Nephron progenitor cell (in vitro differentiated cells): ENCODE measurements around the gene SLCO2A1.

Source experiments
- DNase-seq: peaks from one replicate; pipeline ENCODE4 v3.0.0; 2021
- H3K27ac Mint-ChIP-seq: 2 replicates; pipeline ENCODE4 v1.8.0; 2021; ENCODE audit warnings: mild to moderate bottlenecking, moderate library complexity, mixed read lengths
- H3K27me3 Mint-ChIP-seq: 2 replicates; pipeline ENCODE4 v1.8.0; 2021; ENCODE audit warnings: mild to moderate bottlenecking, low read depth, mixed read lengths; ENCODE audit not compliant: poor library complexity
- H3K36me3 Mint-ChIP-seq: 2 replicates; pipeline ENCODE4 v1.8.0; 2021; ENCODE audit warnings: low read depth, mixed read lengths
- H3K4me1 Mint-ChIP-seq: 2 replicates; pipeline ENCODE4 v1.8.0; 2021; ENCODE audit warnings: mixed read lengths
- H3K4me3 Mint-ChIP-seq: 2 replicates; pipeline ENCODE4 v1.8.0; 2021; ENCODE audit warnings: mild to moderate bottlenecking, moderate library complexity, mixed read lengths
- H3K9me3 Mint-ChIP-seq: 2 replicates; pipeline ENCODE4 v1.8.0; 2021; ENCODE audit warnings: mild to moderate bottlenecking, moderate library complexity, mixed read lengths
- TF ChIP-seq, protein P1 (sequence below): fragments of 200-600 bp; sonication (generic); IDR thresholded peaks from 2 replicates; pipeline ENCODE4 v1.5.0; 2021; ENCODE audit warnings: antibody characterized with exemption

SLCO2A1 gene

DNA sequence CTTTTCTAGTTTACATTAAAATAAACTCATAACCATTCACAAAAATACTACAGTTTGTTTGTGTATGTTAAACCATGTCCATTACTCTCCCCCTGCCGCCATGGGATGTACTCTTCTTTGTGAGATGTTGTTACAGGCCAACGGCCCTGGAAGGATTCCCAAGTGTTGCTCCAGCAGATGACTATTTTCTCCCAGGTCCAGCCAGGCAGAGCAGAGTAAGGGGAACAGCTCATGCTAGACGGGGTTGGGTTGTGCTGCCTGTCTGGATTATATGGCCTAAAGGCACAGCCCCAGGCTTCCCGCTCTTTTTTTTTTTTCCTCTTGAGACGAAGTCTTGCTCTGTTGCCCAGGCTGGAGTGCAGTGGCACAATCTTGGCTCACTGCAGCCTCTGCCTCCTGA lies 24.5 kb upstream of the SLCO2A1 start:
- no peak overlapping the region for H3K27ac Mint-ChIP-seq
- no peak for DNase-seq
- H3K4me1 Mint-ChIP-seq: peaks cover 49% of the 10 kb centered on the region
- H3K4me3 Mint-ChIP-seq: no peak overlapping the region
- H3K36me3 Mint-ChIP-seq: no peaks in the 10 kb centered on the region
- no peaks in the 10 kb centered on the region for H3K9me3 Mint-ChIP-seq
- TF ChIP-seq, protein P1, sequence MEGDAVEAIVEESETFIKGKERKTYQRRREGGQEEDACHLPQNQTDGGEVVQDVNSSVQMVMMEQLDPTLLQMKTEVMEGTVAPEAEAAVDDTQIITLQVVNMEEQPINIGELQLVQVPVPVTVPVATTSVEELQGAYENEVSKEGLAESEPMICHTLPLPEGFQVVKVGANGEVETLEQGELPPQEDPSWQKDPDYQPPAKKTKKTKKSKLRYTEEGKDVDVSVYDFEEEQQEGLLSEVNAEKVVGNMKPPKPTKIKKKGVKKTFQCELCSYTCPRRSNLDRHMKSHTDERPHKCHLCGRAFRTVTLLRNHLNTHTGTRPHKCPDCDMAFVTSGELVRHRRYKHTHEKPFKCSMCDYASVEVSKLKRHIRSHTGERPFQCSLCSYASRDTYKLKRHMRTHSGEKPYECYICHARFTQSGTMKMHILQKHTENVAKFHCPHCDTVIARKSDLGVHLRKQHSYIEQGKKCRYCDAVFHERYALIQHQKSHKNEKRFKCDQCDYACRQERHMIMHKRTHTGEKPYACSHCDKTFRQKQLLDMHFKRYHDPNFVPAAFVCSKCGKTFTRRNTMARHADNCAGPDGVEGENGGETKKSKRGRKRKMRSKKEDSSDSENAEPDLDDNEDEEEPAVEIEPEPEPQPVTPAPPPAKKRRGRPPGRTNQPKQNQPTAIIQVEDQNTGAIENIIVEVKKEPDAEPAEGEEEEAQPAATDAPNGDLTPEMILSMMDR: no peak
- H3K27me3 Mint-ChIP-seq: peaks cover 2% of the 10 kb centered on the region

DNA sequence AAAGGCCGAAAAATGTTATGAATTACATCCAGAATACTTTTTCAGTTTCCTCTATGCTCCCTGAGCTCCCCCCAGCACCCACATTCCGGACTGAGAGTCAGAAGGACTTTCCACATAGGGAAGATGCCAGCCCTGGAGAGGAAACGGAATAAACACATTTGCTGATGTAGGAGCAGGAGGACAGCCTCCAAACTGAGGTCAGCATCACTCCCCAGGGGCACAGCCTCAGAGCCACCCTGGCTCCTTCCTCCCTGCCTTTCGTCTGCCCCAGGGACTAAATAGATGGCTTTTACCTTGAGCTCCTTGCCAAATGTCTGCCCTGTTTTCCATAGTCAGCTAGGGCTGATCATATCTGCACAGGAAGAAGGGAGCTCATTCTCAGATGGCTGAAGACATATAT lies 22.6 kb upstream of the SLCO2A1 start:
- Mint-ChIP-seq H3K27ac (no peak overlapping the region), H3K36me3 (no peaks in the 10 kb centered on the region), H3K4me3 (no peak overlapping the region), H3K9me3 (no peaks in the 10 kb centered on the region), H3K4me1 (peaks cover 30% of the 10 kb centered on the region), H3K27me3 (no peaks in the 10 kb centered on the region)
- no peak for DNase-seq
- TF ChIP-seq, protein P1: no peak

DNA sequence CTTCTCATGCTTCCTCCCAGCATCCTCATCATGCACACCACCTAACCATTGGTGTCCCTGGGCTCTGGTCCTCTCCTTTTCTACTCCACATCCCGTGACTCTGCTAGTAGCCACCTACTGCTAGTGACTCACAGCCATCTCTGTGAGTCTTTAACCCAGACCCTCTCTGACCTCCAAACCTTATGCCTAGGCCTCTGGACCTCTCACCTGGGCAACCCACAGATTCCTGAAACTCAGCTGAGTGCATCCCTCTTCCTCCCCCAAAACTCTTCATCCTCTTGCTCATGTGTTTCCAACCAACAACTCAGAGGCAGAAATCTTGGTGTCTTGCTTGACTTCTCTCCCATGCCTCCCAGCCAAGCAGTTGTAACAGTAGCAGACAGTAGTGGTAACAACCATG lies 20.0 kb upstream of the SLCO2A1 start:
- DNase-seq: no peak
- Mint-ChIP-seq H3K4me3 (no peak overlapping the region), H3K36me3 (no peaks in the 10 kb centered on the region), H3K9me3 (peaks cover 18% of the 10 kb centered on the region), H3K27me3 (no peaks in the 10 kb centered on the region), H3K4me1 (peaks cover 3% of the 10 kb centered on the region), H3K27ac (no peak overlapping the region)
- TF ChIP-seq, protein P1: no peak

DNA sequence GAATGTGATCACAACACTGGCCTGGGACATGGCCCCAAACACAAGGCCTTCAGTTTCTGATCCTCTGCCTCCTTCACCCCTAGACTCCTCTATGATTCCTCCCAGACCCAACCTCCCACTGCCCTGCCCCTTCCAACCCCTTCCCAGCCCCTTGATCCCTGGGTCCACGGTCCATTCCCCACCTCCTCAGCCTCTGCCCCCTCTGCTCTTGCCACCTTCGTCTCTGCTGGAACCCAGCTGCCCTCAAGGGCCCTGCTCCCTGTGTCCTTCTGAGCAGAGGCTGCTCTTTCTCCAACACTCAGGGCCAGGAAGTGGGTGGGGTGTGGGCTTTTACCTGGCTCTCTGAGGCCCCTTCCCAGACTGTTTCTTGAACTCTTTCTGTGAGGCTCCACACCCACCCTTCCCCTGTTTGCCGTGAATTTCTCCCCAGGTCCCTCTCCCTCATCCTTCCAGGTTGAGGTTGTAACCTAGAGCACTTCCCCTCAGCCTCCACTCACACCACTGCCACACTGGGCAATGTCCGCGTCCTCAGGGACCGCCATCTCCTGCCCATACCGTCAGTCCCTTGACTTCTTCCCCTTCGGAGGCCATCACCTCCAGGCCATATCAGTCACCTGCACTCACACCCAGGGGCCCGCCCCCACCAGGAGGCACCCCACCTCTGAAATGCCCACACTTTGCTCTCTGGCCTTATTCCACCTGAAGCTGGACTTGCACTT lies 18.7 kb upstream of the SLCO2A1 start:
- peaks cover 29% of the 10 kb centered on the region for H3K9me3 Mint-ChIP-seq
- H3K27ac Mint-ChIP-seq: no peak overlapping the region
- no peak for DNase-seq
- TF ChIP-seq, protein P1: no peak
- no peaks in the 10 kb centered on the region for H3K27me3 Mint-ChIP-seq
- H3K4me1 Mint-ChIP-seq: no peaks in the 10 kb centered on the region
- H3K4me3 Mint-ChIP-seq: no peak overlapping the region
- H3K36me3 Mint-ChIP-seq: no peaks in the 10 kb centered on the region

DNA sequence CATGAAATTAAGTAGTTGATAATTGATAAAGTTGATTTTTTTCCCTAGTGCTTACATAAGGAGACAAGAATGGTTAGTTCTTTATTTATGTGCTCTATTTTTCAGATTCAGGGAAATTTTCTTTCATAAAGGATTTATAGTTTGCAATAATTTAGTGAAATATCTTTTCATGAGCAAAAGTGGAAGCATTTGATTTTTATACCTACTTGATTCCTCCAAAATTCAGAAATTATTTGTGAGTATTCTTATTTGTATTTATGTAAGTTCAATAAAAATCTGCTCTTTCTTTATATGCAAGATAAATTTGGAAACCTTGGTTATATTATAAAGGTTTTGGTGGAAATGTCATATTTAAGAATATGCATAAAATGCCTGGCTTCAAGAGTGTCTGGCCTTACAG lies 14.7 kb upstream of the SLCO2A1 start:
- Mint-ChIP-seq H3K36me3 (peaks cover 10% of the 10 kb centered on the region), H3K27me3 (no peaks in the 10 kb centered on the region), H3K9me3 (peaks cover 51% of the 10 kb centered on the region), H3K4me3 (no peak overlapping the region), H3K4me1 (peaks cover 11% of the 10 kb centered on the region), H3K27ac (no peak overlapping the region)
- no peak for DNase-seq
- TF ChIP-seq, protein P1: no peak

DNA sequence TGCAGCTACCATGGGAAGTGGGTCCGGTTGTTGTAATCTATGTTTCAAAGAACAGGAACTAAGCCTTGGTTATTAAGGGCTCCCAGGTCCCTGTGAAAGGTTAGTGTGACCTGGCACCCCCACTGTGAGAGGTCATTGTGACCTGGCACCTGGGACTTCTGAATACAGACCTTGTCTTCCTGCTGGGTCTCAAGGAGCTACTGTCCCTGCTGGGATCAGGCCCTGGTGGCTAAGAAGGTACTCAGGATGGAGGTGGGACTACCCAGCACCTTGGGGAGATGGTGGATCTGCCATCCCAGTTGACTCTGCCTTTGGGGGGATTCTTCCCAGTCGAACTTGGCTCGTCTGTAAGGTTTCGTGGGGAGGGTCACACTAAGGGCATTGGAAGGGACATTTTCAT lies 10.3 kb upstream of the SLCO2A1 start:
- H3K4me1 Mint-ChIP-seq: peaks cover 46% of the 10 kb centered on the region
- DNase-seq: no peak
- H3K27me3 Mint-ChIP-seq: peaks cover 9% of the 10 kb centered on the region
- no peak overlapping the region for H3K4me3 Mint-ChIP-seq
- TF ChIP-seq, protein P1: no peak
- H3K9me3 Mint-ChIP-seq: peaks cover 37% of the 10 kb centered on the region
- peaks cover 10% of the 10 kb centered on the region for H3K36me3 Mint-ChIP-seq
- H3K27ac Mint-ChIP-seq: no peak overlapping the region
